ENCODE data around the gene ETFA. TPM values are rescaled to one million over a fixed set of nuclear protein-coding genes. Genes with fewer than 3 reads are reported as not detected.

Gene ETFA
- total and polyA plus RNA-seq, 7 donors: 58.4 to 476 (median 102) TPM

DNA sequence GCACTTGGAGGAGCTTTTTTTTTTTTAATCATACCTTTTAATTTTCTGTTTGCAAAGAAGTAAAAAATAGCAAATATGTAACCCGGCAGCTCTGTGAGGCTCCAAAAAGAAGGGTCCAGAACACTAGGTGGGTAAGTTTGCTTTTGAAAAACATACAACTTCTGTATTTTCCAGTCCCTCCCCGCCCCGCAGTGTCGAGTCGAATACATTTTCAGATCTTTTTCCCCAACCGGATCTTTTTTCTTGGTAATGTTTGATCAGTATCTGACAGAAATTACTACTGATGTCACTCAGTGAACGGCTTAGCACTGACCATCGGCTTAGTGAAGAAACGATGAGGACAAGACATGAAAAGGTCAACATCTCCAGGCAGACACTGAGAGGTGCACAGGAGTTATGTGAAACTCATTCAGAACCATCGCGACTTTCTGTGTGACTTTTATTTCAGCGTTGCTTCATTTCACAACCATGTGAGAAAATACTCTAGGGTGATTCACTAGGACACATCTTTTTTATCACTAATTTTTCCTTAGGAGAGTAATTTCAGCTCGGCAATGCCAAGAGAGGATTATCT, 36.3 kb upstream of the ETFA start:
- H3K27ac ChIP-seq: peak overlapping the region; percentile 65 to 76 (median 68)
- no peaks in the 10 kb centered on the region for H3K36me3 ChIP-seq
- peaks cover 0 to 26% (median 21%) of the 10 kb centered on the region in 4 donors for H3K4me1 ChIP-seq
- 51 to 58% methylated on average over 13 of the region's 13 CpGs for WGBS, 2 donors
- no peak for DNase-seq
- H3K4me3 ChIP-seq: peak overlapping the region in 3 of 4 donors; percentile 44 to 53 (median 50)
- H3K27me3 ChIP-seq: peaks cover 33 to 64% (median 59%) of the 10 kb centered on the region in 3 donors
- TF ChIP-seq EP300 (IDR thresholded peaks at IDR 0.05): no peak
- peak in 2 of 4 donors; percentile 10 to 56 for TF ChIP-seq POLR2AphosphoS5 (IDR thresholded peaks at IDR 0.05)
- no peaks in the 10 kb centered on the region for H3K9me3 ChIP-seq
- intact Hi-C loops (cut with DNase I): no loop called here

DNA sequence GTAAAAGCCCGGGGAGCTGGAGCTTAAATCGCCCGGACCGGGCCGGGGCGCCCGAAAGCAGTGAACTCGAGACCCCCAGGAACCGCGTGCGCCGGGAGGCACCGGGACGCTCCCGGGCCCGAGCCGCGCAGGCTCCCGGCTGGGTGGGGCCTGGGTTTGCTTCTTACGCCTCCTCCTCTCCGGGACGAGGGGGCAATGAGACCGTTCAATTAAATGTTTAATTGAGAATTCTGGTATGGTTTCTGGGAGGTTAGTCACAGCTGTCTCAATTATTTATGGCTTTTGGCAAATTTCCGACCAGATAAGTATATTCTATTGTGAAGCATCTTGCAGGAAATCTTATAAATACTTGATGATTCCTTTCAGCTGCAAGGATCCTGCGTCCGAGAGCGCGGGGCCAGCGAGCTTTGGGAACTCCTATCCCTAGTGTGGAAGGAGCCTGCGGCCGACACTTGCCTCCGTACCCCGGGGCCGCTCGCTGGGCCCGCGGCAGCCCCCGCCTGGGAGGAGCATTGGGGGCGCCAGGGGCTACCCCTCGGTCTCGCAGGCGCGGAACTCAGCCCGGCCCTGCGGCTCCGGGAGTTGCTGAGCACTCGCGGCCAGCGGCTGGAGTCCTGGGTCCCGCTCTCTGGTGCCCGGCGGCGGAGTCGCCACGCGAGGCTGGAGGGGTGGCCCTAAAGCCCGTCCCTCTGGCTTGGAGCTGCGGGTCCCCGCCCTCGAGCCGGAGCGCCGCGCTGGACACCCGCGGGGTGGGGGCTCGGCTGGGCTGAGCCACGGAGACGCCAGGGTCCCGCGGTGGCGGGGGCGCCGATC, 35.6 kb upstream of the ETFA start:
- H3K27me3 ChIP-seq: peaks cover 39 to 71% (median 64%) of the 10 kb centered on the region in 3 donors
- WGBS, 2 donors: 2 to 3% methylated on average over 74 of the region's 74 CpGs
- peak overlapping the region; percentile 65 to 76 (median 68) for H3K27ac ChIP-seq
- intact Hi-C loops (cut with DNase I): no loop called here
- peak overlapping the region; percentile 28 to 53 (median 47) for H3K4me3 ChIP-seq
- DNase-seq: peak; percentile 74
- H3K9me3 ChIP-seq: no peaks in the 10 kb centered on the region
- peaks cover 0 to 30% (median 23%) of the 10 kb centered on the region in 4 donors for H3K4me1 ChIP-seq
- H3K36me3 ChIP-seq: no peaks in the 10 kb centered on the region
- TF ChIP-seq POLR2A (IDR thresholded peaks at IDR 0.05) (no peak), POLR2AphosphoS5 (IDR thresholded peaks at IDR 0.05) (no peak), EP300 (IDR thresholded peaks at IDR 0.05) (no peak)
- TF ChIP-seq, protein P1, sequence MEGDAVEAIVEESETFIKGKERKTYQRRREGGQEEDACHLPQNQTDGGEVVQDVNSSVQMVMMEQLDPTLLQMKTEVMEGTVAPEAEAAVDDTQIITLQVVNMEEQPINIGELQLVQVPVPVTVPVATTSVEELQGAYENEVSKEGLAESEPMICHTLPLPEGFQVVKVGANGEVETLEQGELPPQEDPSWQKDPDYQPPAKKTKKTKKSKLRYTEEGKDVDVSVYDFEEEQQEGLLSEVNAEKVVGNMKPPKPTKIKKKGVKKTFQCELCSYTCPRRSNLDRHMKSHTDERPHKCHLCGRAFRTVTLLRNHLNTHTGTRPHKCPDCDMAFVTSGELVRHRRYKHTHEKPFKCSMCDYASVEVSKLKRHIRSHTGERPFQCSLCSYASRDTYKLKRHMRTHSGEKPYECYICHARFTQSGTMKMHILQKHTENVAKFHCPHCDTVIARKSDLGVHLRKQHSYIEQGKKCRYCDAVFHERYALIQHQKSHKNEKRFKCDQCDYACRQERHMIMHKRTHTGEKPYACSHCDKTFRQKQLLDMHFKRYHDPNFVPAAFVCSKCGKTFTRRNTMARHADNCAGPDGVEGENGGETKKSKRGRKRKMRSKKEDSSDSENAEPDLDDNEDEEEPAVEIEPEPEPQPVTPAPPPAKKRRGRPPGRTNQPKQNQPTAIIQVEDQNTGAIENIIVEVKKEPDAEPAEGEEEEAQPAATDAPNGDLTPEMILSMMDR (IDR thresholded peaks at IDR 0.05): no peak

DNA sequence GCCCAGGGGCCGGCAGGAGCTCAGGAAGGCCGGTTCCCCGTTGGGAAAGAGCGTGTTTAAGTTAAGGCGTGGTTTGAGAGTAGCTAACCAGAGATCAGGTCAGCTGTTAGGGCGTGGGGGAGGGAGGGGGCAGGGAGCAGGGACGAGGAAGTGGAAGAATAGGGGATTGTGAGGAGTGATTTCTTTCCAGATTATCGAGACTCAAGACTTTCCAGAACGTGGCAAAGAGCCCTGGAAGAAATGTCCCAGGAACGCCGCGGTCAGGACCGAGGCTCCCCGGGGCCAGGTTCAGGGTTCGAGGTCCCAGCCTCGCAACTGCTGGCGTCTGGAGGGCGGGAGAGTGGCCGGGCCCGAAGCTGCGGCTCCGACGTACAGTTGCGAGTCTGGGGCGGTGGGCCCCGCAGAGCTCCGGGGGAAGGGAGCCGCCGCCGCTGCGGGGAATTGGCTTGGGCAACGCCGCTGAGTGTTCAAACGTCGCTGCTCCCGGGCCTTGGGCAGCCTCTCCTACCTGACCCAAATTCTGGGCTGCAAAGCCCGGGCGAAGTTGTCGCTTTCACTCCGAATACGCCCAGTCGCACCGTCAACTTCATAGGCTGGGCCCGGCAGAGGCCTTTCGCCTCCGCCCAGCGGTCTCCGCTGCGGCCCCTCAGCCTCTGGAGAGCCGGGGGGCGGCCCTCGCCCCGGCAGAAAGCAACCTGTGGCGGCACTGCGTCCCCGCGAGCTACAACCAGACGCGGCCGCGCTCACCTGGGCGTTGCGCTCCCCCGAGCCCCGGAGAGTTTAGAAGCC, 34.8 kb upstream of the ETFA start:
- 1 to 4% methylated on average over 65 of the region's 65 CpGs for WGBS, 2 donors
- peaks cover 0 to 35% (median 26%) of the 10 kb centered on the region in 4 donors for H3K4me1 ChIP-seq
- peak; percentile 76 for DNase-seq
- H3K27me3 ChIP-seq: peaks cover 47 to 79% (median 72%) of the 10 kb centered on the region in 3 donors
- TF ChIP-seq, protein P1 (IDR thresholded peaks at IDR 0.05): no peak
- TF ChIP-seq EP300 (IDR thresholded peaks at IDR 0.05) (no peak), POLR2A (IDR thresholded peaks at IDR 0.05) (no peak), POLR2AphosphoS5 (IDR thresholded peaks at IDR 0.05) (no peak)
- H3K27ac ChIP-seq: peak overlapping the region; percentile 65 to 76 (median 68)
- no peaks in the 10 kb centered on the region for H3K36me3 ChIP-seq
- H3K4me3 ChIP-seq: peak overlapping the region; percentile 28 to 53 (median 47)
- H3K9me3 ChIP-seq: no peaks in the 10 kb centered on the region
- intact Hi-C loops (cut with DNase I): no loop called here

DNA sequence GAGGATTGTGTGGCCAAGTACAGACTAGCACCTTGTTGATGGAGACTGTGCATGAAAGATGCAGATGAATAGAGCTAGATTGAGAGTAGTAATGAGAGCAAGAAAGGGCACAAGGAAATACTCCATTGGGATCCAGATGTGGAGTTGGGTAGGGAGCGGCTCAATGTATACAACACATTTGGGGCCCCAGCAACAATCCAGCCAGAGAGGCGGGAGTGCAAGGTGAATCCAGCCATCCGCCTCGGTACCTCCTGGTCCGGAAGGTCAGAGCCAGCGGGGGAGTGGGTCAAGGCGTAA, 34.3 kb upstream of the ETFA start:
- peaks cover 51 to 84% (median 78%) of the 10 kb centered on the region in 3 donors for H3K27me3 ChIP-seq
- H3K4me1 ChIP-seq: peaks cover 0 to 41% (median 32%) of the 10 kb centered on the region in 4 donors
- H3K36me3 ChIP-seq: no peaks in the 10 kb centered on the region
- WGBS, 2 donors: 5 to 18% methylated on average over 7 of the region's 7 CpGs
- no peak for TF ChIP-seq EP300 (IDR thresholded peaks at IDR 0.05)
- TF ChIP-seq, protein P1 (IDR thresholded peaks at IDR 0.05): no peak
- no peak for TF ChIP-seq POLR2AphosphoS5 (IDR thresholded peaks at IDR 0.05)
- no peak for TF ChIP-seq POLR2A (IDR thresholded peaks at IDR 0.05)
- peak overlapping the region in 3 of 4 donors; percentile 67 to 76 (median 68) for H3K27ac ChIP-seq
- intact Hi-C loops (cut with DNase I): no loop called here
- DNase-seq: no peak
- H3K9me3 ChIP-seq: no peaks in the 10 kb centered on the region
- H3K4me3 ChIP-seq: peak overlapping the region in 3 of 4 donors; percentile 44 to 53 (median 50)

Measured in sigmoid colon (tissue), 7 donors.